GM21619 (cell line): ENCODE data around the gene SPRYD3.
A peak's percentile ranks its signal among the peaks of the same experiment; 100 is the strongest.
"Not testable (repeated sequence)": the region's sequence is repeated elsewhere in the genome, so short reads cannot be mapped to it uniquely, and the experiment has no call there.

Source experiments
- ATAC-seq: cut with Tn5 transposase; IDR thresholded peaks from one replicate; pipeline ENCODE4 v1.9.1; 2021; ENCODE audit not compliant: unreplicated experiment

Gene SPRYD3

DNA sequence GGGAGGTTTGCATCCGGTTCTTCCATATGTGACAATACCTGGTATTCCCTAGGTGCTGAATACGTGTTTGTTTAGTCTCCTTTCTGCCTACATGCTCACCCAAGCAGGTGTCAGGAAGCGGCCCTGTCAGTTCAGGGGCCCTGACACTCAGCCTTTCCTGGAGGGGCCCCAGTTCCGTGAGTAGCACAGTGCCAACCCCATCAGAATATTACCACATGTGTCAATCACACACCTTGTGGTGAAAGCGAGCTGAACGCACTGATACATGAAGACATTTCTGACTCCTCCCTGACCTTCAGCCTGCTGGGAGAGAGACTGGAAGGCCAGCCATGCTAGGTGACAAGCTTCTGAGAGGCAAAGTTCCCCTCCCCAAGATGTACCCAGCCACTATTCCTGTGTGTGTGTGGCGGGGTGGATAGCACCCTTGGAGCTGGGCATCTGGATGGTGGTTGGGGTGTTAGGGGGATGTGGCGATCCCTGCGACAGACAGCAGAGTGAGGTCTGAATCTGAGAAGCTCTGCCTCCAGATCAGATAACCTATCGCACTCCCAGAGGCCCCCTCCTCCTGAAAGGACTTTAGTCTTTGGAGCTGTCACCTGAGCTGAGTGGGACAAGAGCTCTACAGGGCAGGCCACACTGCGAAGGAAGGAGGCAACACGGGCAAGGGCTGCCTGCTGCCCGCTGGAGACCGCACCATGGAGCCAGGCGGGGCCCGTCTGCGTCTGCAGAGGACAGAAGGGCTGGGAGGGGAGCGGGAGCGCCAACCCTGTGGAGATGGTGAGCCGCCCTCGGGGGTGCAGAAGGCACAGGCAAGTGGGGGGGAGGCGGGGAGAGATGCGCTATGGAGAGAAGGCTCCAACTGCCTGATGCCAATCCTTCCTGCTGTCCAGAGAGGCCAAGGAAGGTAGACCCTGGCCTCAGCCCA is 24.0 kb upstream of the SPRYD3 start, which contains the start of gene SOAT2:
SOAT2 (plus strand) TSS at position 604 of the 925 bp plus-strand sequence; CDS start at position 696, 92 bp downstream.
- peak; percentile 54 for ATAC-seq

DNA sequence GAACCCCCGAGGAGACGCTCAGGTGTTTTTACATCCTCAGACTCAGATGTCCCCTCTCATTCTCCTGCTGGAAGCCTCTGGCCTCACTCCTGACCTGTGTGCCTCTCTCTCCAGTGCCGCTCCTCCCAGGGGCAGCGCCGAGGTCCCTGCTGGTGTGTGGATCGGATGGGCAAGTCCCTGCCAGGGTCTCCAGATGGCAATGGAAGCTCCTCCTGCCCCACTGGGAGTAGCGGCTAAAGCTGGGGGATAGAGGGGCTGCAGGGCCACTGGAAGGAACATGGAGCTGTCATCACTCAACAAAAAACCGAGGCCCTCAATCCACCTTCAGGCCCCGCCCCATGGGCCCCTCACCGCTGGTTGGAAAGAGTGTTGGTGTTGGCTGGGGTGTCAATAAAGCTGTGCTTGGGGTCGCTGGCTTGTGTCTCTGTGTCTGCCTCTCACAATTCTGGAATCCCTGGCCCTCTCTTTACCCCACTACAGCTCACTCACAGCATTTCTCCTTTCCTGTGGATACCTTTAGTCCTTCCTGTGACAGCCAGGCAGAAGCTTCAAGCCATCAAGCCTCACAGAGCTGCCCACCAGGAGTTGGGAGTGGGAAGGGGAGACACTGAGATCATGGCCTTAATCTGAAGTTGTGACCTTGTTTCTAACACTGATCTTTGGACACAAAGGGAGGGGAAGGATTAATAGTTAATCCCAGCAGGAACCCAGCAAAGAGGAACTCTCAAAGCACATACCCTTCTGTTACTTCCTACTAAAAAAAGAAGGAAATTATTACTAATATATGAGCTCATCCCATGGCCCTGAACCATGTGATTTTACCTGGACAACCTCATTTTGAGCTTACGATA is 23.0 kb upstream of the SPRYD3 start:
- no peak for ATAC-seq

GRCh38 chr12:53101266-53101665 is 22.1 kb upstream of the SPRYD3 start:
- ATAC-seq: no peak

GRCh38 chr12:53100466-53101151 is 21.4 kb upstream of the SPRYD3 start:
- no peak for ATAC-seq

GRCh38 chr12:53099071-53099882 is 20.1 kb upstream of the SPRYD3 start:
- ATAC-seq: no peak

DNA sequence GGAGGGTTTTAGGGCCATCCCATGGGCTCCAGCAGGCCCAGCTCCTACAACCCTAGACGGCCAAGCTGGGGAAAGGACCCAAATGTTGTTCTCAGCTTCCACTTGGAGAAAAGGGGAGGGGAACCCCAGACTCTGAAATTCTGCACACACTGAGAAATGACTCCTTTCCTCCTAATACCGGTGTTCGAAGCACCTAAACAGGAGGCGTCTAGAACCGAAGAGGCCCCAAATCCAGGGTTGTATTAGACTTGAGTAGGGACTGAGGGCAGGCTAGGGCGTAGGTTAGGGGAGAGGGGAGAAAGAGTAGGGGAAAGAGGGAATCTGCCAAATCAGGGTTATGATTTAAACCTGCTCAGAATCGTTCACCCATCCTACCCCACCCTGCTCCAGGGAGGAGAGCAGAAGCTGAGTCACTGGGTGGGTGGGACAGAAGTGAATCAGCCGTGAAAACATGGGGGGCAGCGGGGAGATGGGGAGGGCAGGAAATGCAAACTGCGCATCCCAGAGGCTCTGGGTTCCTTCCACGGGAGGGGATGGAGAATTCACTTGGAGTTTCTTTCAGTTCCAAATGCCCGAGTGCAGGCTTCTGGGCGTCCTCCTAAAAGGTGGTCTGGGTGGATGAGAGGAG is 19.3 kb upstream of the SPRYD3 start:
- no peak for ATAC-seq

DNA sequence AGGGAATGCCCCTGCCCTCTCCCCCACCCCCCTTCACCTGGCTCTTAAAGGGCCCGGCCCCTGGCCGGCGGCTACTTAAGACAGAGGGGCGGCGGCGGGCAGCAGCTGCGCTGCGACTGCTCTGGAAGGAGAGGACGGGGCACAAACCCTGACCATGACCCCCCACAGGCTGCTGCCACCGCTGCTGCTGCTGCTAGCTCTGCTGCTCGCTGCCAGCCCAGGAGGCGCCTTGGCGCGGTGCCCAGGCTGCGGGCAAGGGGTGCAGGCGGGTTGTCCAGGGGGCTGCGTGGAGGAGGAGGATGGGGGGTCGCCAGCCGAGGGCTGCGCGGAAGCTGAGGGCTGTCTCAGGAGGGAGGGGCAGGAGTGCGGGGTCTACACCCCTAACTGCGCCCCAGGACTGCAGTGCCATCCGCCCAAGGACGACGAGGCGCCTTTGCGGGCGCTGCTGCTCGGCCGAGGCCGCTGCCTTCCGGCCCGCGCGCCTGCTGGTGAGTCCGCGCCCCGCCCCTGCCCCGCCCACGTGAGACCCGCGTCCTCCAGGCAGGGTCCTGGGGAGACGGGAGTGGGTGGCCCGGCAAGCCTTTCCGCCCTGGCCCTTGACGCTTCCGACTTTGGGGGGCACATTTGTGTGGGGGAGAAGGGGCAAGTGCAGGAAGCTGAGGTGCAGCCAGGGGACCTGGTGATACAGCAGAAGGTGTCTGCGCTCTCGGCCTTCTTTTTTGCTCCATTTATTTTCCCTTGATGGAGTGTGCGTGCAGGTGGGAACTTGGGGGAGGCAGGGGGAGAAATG is 18.6 kb upstream of the SPRYD3 start, which contains the start of gene IGFBP6:
IGFBP6 (plus strand) TSS at position 104 of the 790 bp plus-strand sequence; CDS start at position 155, 51 bp downstream.
- no peak for ATAC-seq

DNA sequence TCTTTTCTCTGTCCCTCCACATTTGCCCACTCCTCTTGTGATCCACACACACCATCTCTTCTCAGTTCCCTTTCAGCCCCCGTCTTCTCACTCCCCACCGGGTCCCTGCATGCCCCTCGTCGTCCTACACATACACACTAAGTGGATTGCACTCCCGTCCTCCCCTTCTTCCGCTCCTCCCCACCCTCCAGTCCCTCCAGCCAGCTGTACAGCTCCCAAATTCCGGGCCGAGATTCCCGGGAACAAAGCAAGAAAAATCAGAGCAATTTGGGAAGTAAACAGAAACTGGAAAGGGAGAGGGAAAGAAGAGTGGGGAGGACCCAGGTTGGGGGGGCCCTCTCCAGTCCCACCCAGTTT is 18.0 kb upstream of the SPRYD3 start:
- ATAC-seq: no peak

- no peak for ATAC-seq
Measured at GRCh38 chr12:53096759-53097158, 17.6 kb upstream of the SPRYD3 start.

DNA sequence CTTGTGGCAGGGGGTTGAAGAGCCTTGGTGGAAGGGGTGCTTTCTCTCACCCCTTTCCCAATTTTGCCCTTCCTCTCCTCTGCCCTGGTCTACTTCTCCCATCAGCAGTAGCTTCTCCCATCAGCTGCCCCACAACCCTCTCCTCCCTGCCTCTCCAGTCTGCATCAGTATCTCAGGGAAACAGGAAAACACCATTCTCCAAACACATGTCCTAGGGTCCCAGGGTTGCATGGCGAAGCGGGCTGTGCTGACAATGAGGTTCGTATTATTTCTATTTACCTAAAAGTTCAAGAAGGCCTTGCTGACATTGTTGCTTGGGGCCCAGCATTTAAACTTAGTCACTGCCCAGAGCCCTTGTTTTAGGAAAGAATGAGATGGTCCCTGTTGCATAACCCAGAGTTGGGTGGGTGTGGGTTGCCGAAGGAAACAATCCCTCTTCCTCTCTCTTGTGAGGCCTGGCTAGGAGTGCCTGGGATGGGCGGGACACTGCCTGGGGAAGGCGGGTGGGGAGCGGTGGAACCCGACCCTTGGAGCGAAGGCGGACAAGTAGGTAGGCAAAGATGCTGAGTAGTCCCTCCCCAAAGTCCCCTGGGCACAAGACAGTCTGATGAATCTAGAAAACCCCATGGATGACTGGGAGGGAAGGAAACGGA is 17.0 kb upstream of the SPRYD3 start:
- no peak for ATAC-seq

DNA sequence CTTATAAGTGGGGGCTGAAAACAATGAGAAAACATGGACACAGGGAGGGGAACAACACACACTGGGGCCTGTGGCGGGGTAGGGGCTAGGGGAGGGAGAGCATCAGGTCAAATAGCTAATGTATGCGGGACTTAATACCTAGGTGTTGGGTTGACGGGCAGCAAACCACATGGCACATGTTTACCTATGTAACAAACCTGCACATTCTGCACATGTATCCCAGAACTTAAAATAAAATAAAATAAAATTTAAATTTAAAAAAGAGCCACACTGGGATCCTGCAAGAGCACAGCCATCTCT is 16.4 kb upstream of the SPRYD3 start:
- ATAC-seq: not testable (repeated sequence)

- not testable (repeated sequence) for ATAC-seq
Measured at GRCh38 chr12:53094796-53095595, 15.8 kb upstream of the SPRYD3 start.

GRCh38 chr12:53094394-53094787 is 15.2 kb upstream of the SPRYD3 start:
- ATAC-seq: no peak

- no peak for ATAC-seq
Measured at GRCh38 chr12:53093777-53094393, 14.7 kb upstream of the SPRYD3 start.

- no peak for ATAC-seq
Measured at GRCh38 chr12:53091756-53092155, 12.6 kb upstream of the SPRYD3 start.

GRCh38 chr12:53090554-53090953 is 11.4 kb upstream of the SPRYD3 start:
- no peak for ATAC-seq

GRCh38 chr12:53090105-53090504 is 10.9 kb upstream of the SPRYD3 start:
- no peak for ATAC-seq
